Measurements from ENCODE around the gene GLB1L3.
"Not testable (repeated sequence)": the region's sequence is repeated elsewhere in the genome, so short reads cannot be mapped to it uniquely, and the experiment has no call there.

GLB1L3 gene

GRCh38 chr11:134317103-134317502 is 40.9 kb downstream of the GLB1L3 start:
- no peak for FAIRE-seq

GRCh38 chr11:134321373-134321772 is 45.2 kb downstream of the GLB1L3 start:
- FAIRE-seq, result not testable (repeated sequence)

GRCh38 chr11:134322553-134322952 is 46.4 kb downstream of the GLB1L3 start:
- no peak for FAIRE-seq

- no peak for FAIRE-seq
These were observed 52.3 kb downstream of the GLB1L3 start for GRCh38 chr11:134328433-134328832.

- FAIRE-seq, result no peak
These were observed 54.6 kb downstream of the GLB1L3 start for GRCh38 chr11:134330611-134331353.

GRCh38 chr11:134331354-134332188 is 55.4 kb downstream of the GLB1L3 start, which contains the start of gene GLB1L2:
TSS of gene GLB1L2 (plus strand) at chr11:134331988. CDS start at chr11:134332062, 74 bp downstream.
- no peak for FAIRE-seq

GRCh38 chr11:134332189-134332631 is 56.0 kb downstream of the GLB1L3 start:
- FAIRE-seq, result no peak

GRCh38 chr11:134332782-134333181 is 56.6 kb downstream of the GLB1L3 start:
- FAIRE-seq, result no peak

- FAIRE-seq, result no peak
These were observed 57.1 kb downstream of the GLB1L3 start for GRCh38 chr11:134333312-134333711.

GRCh38 chr11:134333946-134334345 is 57.8 kb downstream of the GLB1L3 start:
- FAIRE-seq, result no peak

GRCh38 chr11:134334796-134335571 is 58.8 kb downstream of the GLB1L3 start:
- no peak for FAIRE-seq

GRCh38 chr11:134337051-134337450 is 60.9 kb downstream of the GLB1L3 start:
- FAIRE-seq, result no peak

GRCh38 chr11:134338068-134338467 is 61.9 kb downstream of the GLB1L3 start:
- FAIRE-seq, result no peak

- FAIRE-seq, result no peak
These were observed 62.5 kb downstream of the GLB1L3 start for GRCh38 chr11:134338654-134339053.

- FAIRE-seq, result no peak
These were observed 63.6 kb downstream of the GLB1L3 start for GRCh38 chr11:134339756-134340155.

GRCh38 chr11:134340354-134340964 is 64.3 kb downstream of the GLB1L3 start:
- FAIRE-seq, result no peak

- FAIRE-seq, result no peak
These were observed 65.8 kb downstream of the GLB1L3 start for GRCh38 chr11:134341805-134342571.

- no peak for FAIRE-seq
These were observed 66.6 kb downstream of the GLB1L3 start for GRCh38 chr11:134342572-134343340.

- FAIRE-seq, result no peak
These were observed 67.5 kb downstream of the GLB1L3 start for GRCh38 chr11:134343646-134344045.

- FAIRE-seq, result not testable (repeated sequence)
These were observed 68.5 kb downstream of the GLB1L3 start for GRCh38 chr11:134344497-134345236.

All from endometrium (tissue), 2 donors.